NCI-H2227 (cell line): ENCODE results near the gene UBL4B.
A peak's percentile ranks its signal among the peaks of the same experiment; 100 is the strongest.

ENCODE experiments used
- DNase-seq: peaks from one replicate; lab custom pipeline; 2025; ENCODE audit not compliant: unreplicated experiment; lab: John Stamatoyannopoulos, UW

Gene UBL4B

DNA sequence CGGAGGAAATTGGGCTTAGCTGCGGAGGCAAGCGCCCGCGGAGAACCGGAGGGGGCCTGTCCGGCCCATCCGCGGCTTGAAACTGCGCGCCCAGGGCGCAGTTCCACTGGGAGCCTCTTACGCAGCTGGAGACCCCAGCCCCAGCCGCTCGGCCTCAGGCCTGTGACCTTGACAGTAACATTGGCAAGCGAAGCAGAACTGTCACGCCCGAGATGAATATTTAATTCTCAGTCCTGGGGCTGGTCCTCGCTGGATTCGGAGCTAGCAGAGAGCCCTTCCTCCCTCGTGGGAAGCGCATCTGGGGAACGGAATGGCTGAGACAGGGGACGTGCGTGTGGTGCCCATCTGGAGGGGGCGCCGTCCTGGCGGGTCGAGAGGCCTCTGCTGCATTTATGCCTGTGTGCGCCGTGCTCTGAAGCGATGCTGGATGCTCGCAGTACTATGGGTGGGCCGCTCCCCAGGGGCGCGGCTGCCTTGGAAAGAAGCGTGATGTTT, 39.0 kb downstream of the UBL4B start:
- DNase-seq: no peak

DNA sequence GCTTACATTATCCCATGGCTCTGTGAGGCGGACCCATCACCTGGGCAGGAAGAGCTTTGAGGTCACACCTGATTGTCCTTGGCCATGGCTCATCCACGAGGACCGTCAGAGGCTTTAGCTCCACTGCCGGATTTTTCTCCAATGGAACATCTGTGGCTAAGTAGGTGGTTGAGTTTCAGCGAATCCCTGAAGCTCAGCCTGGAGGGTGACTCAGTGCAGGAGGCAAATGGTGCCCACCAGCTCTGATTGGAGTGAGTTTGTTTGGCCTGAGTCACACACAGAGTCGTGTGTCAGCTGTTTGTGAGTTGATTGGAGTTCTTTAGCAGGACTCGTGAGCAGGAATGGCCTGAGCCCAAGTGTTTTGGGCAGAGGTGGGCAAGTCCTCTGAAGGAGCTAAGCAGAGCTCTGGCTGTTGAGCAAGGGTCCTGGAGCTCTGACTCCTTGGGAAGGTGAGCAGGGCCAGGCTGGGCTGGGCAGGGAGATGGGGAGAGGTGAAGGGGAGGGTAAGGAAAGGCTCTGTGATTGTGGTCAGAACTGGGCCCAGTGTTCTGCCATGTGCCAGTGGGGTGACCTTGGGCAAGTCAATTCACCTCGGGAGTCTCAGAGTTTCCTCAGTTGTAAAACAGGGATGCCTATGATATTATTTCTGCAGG, 40.0 kb downstream of the UBL4B start:
- DNase-seq: no peak

DNA sequence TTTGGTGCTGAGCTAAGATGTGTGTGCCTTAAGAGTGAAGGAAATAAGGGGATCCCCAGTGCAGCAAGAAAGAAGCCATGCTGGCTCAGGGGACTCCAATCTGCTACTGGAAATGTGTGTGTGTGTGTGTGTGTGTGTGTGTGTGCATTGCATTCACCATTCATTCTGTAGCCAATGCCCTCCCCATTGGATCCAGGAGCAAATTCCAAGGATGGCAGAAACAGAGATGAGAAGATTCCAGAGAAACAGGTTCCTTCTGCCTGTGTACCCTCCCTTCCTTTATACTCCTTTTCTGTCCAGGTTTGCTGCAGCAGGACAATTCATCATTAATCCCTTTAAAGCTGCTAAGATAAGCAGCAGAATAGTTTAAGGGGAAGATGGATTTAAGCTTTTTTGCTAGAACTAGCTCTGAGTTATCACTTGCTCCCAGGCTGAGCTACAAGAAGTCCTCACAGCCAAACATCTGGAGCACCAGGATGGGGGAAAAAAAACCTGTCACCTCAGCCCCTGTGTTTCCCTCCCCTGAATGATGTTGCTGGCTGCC, 41.2 kb downstream of the UBL4B start:
- DNase-seq: no peak

DNA sequence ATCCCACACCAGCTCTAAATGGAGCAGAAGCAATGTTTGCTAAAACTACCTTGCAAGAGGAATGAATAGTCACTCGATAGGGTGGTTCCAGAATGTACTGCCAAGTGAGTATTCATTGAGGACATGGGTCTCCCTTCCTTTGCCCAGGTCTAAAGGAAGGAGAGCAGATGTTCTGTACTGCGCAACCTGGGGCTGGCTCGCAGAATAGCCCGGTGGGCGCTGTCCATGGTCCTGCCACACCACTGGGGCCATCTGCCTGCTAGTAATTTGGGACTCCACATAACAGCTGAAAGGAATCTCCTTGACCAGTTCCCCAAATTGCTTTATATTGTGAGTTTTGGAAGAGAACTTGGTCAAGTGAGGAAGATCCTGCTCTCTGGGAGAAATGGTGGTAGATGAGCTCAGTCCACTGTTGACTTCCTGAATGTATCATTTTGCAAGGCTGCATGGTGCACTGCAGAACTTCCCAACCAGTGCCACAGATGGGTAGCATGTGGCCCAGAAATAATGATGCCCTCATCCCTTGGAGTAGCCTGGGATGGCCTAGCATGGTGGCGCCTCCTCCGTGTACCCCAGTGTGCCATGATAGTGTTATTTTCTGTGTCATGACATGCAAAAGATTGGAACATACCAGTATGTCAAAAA, 43.8 kb downstream of the UBL4B start:
- no peak for DNase-seq

DNA sequence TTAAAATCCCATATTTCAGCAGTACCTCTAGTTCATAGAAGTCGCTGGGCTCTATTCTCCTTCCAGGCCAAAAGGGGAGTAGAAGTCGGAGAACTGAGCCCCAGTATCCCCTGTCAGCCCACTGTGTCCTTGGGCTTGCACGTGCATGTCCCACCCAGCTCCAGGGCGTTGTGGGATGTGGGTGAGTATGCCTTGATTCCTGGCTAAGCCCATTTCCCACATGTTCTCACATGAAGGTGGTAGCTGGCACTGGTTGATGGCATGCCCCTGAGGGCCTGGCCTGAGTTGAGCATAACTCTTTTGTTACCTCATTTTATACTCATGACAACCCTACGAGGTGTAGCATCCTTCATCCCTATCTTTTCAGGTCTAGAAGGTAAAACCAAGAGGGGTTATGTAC, 46.0 kb downstream of the UBL4B start:
- no peak for DNase-seq

DNA sequence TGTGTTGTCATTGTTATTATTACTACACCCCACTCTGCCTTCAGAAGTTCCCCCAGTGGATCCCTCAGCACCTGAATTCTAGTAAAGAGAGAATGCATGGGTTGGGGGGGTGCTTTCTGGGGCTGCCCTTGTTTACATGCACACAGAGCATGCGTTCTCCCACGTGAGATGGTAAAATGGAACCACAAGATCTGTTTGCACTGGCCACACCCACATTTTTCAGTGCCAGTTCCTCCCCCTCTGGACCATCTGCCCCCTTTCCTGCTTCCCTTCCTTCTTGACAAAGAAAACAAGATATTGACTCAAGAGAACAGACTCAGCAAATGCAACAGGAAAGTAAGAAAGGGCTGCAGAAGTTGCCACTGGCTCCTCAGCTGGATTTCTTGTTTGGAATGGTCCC, 46.9 kb downstream of the UBL4B start:
- no peak for DNase-seq

DNA sequence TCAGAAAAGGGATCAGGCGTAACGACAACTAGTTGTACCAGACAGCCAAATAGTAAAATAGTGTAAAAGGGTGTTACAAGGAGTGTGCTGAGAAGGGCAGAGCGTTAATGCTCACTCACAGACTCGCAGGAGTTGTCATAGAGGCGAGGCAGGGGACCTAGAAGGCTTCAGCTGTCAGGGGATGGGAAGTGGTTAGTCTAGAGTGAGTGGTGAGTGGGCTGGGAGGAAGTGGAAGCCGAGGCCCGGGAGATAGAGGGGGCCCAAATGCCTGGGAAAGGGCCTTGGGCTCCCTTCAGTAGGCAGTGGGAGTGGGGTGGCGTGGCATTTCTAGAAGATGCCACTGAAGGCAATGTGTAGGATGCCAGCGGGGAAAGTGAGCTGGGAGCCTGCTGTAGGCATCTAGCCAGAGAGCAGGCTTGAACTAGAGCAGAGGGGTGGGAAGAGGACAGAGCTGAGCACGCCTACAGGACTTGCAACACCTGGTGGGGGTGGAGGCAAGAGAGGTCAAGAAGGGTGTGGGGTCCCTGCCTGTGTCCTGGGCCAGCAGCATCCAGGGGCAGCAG, 48.4 kb downstream of the UBL4B start:
- no peak for DNase-seq

DNA sequence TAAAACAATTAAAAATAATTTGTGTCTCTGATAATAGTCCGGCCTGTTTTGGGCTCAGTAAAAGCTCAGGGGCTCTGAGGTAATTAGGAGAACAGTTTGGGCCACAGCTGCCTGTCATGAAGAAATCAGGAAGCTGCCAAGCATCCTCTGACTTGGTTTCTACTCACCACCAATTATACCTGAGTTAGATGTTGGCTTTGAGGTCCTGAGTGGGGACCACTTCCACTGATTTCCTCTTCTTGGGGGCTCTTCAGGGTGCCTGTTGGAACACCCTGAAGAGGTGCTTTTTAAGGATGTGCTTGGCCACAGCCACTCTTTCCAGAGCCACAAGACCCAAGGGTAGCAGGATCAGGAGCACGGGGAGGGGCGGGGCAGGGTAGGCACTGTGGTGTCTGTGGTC, 48.9 kb downstream of the UBL4B start:
- DNase-seq: no peak

DNA sequence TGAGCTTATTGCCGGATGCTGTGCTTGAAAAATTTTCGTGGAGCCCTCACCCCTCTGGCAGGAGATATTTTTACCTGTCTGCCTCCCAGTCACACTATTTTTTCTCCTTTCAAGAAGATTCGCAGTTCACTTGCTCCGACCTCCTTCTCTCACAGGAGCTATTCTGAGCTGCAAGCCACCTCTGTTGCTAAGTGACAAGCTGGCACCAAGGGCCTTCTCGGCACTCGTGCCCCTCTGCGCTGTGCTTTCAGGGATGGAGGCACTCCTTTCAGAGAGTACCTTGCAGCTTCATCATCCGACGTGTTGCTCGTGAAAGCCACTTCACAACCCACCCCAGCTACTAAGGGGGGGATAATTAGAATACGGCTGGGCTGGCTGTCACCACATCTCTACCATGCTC, 49.6 kb downstream of the UBL4B start:
- peak; percentile 26 for DNase-seq
